Heart left ventricle (tissue), 16 donors: ENCODE measurements around the gene CUX1. TPM values are rescaled to one million over a fixed set of nuclear protein-coding genes. Genes with fewer than 3 reads are reported as not detected.

Source experiments
- ATAC-seq, 4 donors: fragments of 200-7000 bp; cut with Tn5 transposase; one replicate each; pipeline ENCODE4 v1.9.1; 2020 to 2022; ENCODE audit warnings: moderate library complexity in 4 of 4, mild to moderate bottlenecking in 3 of 4, moderate number of reproducible peaks in 1 of 4
- DNase-seq, 5 donors: peaks; one replicate each; pipeline ENCODE4 v3.0.0-alpha.2; 2020
- H3K27ac ChIP-seq, 12 donors: fragments of 200-600 bp; sonication (generic) in 4 of 12; one replicate each; pipeline versions ENCODE4 v1.5.0 to v1.8.0; 2016 to 2022; ENCODE audit warnings: mild to moderate bottlenecking in 2 of 12
- H3K27me3 ChIP-seq, 9 donors: fragments of 200-600 bp; sonication (generic) in 2 of 9; one replicate each; pipeline versions ENCODE4 v1.5.1 to v1.8.0; 2016 to 2022; ENCODE audit warnings: mild to moderate bottlenecking in 3 of 9
- H3K36me3 ChIP-seq, 9 donors: fragments of 200-600 bp; sonication (generic) in 2 of 9; one replicate each; pipeline versions ENCODE4 v1.5.0 to v1.8.0; 2018 to 2022; ENCODE audit warnings: mild to moderate bottlenecking in 2 of 9
- H3K4me1 ChIP-seq, 12 donors: fragments of 200-600 bp; sonication (generic) in 4 of 12; one replicate each; pipeline versions ENCODE4 v1.5.0 to v1.8.0; 2016 to 2022; ENCODE audit warnings: mild to moderate bottlenecking in 3 of 12
- H3K4me3 ChIP-seq, 12 donors: fragments of 200-600 bp; sonication (generic) in 4 of 12; one replicate each; pipeline versions ENCODE4 v1.5.0 to v1.8.0; 2017 to 2022; ENCODE audit warnings: mild to moderate bottlenecking in 9 of 12, moderate library complexity in 4 of 12
- H3K9me3 ChIP-seq, 12 donors: fragments of 200-600 bp; sonication (generic) in 4 of 12; one replicate each; pipeline versions ENCODE4 v1.5.0 to v1.8.0; 2016 to 2022; ENCODE audit warnings: mild to moderate bottlenecking in 1 of 12
- POLR2A ChIP-seq, 2 donors: fragments of 450-650 bp; IDR thresholded peaks; one replicate each; pipeline ENCODE4 v1.6.1; 2017; ENCODE audit warnings: antibody characterized with exemption in 2 of 2, mild to moderate bottlenecking in 2 of 2, moderate library complexity in 2 of 2
- WGBS, 4 donors: extraction: QIAGEN DNeasy Blood & Tissue Kit in 2 of 4; methylation state at CpG; one replicate each; pipeline versions ENCODE4 v1.1.5 to v1.1.7; 2013 to 2018; 5-methylcytosine and 5-hydroxymethylcytosine counted together
- intact Hi-C, 10 donors: fragments of 100-400 bp; cut with DNase I; formaldehyde crosslinking; loops; one replicate each; pipeline versions ENCODE4 v1.11.1 to v1.14.2; 2022
- polyA plus RNA-seq, 2 donors: library from polyadenylated mRNA; stranded (reverse); fragments of 200-250 nt; gene quantifications; one replicate each; pipeline ENCODE4 v1.2.3, GENCODE V29; 2013
- total RNA-seq, 9 donors: library from RNA; depleted of rRNA in 2 of 9; stranded (reverse); fragments of >200 nt in 2 of 9; fragmentation: NEBNext Ultra II Directional in 3 of 9; extraction: Animal tissue kit (Norgen Biotek cat#: 25700) in 3 of 9; gene quantifications; one replicate each; pipeline versions ENCODE4 v1.1.0 to v1.2.4, GENCODE V29; 2016 to 2023
- TF ChIP-seq, protein P1 (sequence below), 12 donors: fragments of 200-600 bp; sonication (generic) in 4 of 12; IDR thresholded peaks; one replicate each; pipeline versions ENCODE4 v1.5.0 to v1.8.0; 2018 to 2022; ENCODE audit warnings: antibody characterized with exemption in 12 of 12, mild to moderate bottlenecking in 5 of 12
- donor health status: ischemic (EF 13 %, LVEDD 7.1; RV severe dilation, severe dysfunction).
- donor health status: healthy with polysubstance abuse.
- donor health status: DM: no; HTN: yes; CAD: no.
- donor health status: DM: no; HTN: no; CAD: no.
- donor health status: ischemic (EF 25% LVEDD 6.9; RV normal size, moderate dysfunction).
- donor health status: ischemic (EF 25% LVEDD 5.7; RV mildly dilated, moderate dysfunction).
- donor health status: healthy.
- donor health status: DM: yes; HTN: yes; CAD: no.
- donor health status: ischemic (EF 35%, LVEDD 5.7; RV mildly dilated, moderate dysfunction).
- donor health status: nonischemic (EF 11% LVEDD 7.7; RV severe dilation, severe dysfunction).
- donor health status: DM: yes; HTN: yes; CAD: no.
- donor health status: PGD.
- donor health status: ischemic (EF 29% LVEDD 5.4; RV normal size, mild dysfunction).
- donor health status: nonischemic (EF 23%, LVEDD 6.1; RV moderate dilation, normal function).

The CUX1 gene
- total and polyA plus RNA-seq, 11 donors = 51.9 to 173 (median 122) TPM

DNA sequence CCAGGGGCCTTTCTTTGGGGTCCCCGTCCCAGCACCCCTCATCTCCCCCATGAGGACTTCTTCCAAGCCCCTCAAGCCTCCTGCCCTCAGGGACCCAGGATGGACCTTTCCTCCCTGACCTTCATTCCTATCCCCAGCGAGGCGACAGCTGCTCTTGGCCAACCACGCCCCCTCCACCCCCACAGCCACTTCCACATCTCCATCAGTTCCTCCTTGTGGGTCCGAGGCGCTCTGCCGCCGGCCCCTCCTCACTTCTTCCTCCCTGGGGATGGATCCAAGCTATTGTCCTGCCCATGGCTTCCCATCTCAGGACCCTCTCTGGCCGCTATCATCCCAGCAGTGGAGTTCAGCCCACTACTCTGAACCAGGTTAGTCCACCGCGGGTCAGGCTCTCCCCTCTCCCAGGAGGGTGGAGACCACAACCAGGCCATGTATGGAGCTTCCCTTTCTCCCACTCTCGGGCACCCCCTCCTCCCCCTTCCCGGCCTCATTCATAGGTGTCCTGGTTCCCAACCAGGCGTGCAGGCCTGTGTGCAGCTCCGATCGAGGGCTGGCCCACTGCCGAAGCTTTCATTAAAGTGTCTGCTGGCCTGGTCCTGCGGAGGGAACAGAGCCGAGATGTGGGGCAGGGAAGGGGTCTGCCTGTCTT, 467.6 kb downstream of the CUX1 start:
- intact Hi-C loops = no loop called here
- 40 to 55% (median 44%) methylated on average over 19 of the region's 19 CpGs for WGBS, 4 donors
- DNase-seq (peak; percentile 66 to 80 (median 75)), ATAC-seq (peak in 3 of 4 donors; percentile 4 to 45 (median 6))
- peaks cover 7 to 42% (median 24%) of the 10 kb centered on the region in 12 donors for H3K4me1 ChIP-seq
- H3K27me3 ChIP-seq = no peaks in the 10 kb centered on the region
- TF ChIP-seq POLR2A (IDR thresholded peaks at IDR 0.05) = no peak
- TF ChIP-seq, protein P1, sequence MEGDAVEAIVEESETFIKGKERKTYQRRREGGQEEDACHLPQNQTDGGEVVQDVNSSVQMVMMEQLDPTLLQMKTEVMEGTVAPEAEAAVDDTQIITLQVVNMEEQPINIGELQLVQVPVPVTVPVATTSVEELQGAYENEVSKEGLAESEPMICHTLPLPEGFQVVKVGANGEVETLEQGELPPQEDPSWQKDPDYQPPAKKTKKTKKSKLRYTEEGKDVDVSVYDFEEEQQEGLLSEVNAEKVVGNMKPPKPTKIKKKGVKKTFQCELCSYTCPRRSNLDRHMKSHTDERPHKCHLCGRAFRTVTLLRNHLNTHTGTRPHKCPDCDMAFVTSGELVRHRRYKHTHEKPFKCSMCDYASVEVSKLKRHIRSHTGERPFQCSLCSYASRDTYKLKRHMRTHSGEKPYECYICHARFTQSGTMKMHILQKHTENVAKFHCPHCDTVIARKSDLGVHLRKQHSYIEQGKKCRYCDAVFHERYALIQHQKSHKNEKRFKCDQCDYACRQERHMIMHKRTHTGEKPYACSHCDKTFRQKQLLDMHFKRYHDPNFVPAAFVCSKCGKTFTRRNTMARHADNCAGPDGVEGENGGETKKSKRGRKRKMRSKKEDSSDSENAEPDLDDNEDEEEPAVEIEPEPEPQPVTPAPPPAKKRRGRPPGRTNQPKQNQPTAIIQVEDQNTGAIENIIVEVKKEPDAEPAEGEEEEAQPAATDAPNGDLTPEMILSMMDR (IDR thresholded peaks at IDR 0.05) = no peak
- H3K27ac ChIP-seq = peak overlapping the region in 8 of 12 donors; percentile 87 to 97 (median 95)
- no peaks in the 10 kb centered on the region for H3K36me3 ChIP-seq
- H3K4me3 ChIP-seq = peak overlapping the region in 7 of 12 donors; percentile 14 to 95 (median 82)
- no peaks in the 10 kb centered on the region for H3K9me3 ChIP-seq

DNA sequence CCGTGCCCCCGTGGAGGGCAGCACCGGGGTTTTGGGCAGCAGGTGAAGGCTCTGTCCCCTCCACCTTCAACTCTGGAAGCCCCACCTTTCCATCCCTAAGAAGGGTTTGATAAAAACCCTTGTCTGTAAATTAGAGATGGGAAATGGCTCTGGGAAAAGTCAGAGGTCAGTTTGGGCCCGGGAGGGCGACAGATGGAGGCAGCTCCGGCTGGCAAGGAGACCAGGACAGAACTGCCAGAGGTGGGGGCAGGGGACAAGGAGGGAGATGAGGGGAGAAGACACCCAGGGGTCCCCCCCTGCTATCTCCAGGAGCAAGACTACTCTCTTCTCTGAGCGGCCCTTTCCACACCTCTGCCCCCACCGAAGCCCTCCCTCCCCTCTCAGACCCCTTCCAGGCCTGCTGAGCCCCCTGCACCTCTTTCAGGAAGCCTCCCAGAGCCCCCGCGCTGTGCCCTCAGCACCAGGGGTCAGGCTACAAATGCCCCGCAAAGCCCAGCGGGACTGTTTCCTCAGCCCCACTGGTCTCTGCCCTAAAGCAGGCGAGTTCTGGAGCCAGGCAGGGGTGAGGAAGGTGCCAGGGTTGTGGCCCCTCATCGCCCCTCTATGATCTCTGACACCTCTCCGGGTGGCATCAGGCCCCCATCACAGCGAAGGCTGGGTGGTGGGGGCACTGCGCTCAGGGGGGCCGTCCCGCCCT, 468.3 kb downstream of the CUX1 start:
- Histone ChIP-seq H3K36me3 (no peaks in the 10 kb centered on the region), H3K27ac (peak overlapping the region in 11 of 12 donors; percentile 68 to 97 (median 90)), H3K4me1 (peaks cover 7 to 42% (median 24%) of the 10 kb centered on the region in 12 donors), H3K9me3 (no peaks in the 10 kb centered on the region), H3K27me3 (no peaks in the 10 kb centered on the region), H3K4me3 (peak overlapping the region; percentile 19 to 95 (median 80))
- DNase-seq (no peak), ATAC-seq (peak in 1 of 4 donors; percentile 5)
- 27 to 54% (median 33%) methylated on average over 14 to 19 of the region's 19 CpGs for WGBS, 4 donors
- intact Hi-C loops = loop anchor here in 1 of 10 donors (2.0 kb wide), 1 partner anchor 105 kb away; no protein-coding TSS in a partner anchor
- no peak for TF ChIP-seq POLR2A (IDR thresholded peaks at IDR 0.05)
- TF ChIP-seq, protein P1 (IDR thresholded peaks at IDR 0.05) = peak in 1 of 12 donors; percentile 9

GRCh38 chr7:102286237-102287110, 469.0 kb downstream of the CUX1 start, which contains the start of gene SH2B2:
TSS of gene SH2B2 (plus strand) at chr7:102286868. CDS start at chr7:102300551, 13,683 bp downstream.
- Histone ChIP-seq H3K27me3 (no peaks in the 10 kb centered on the region), H3K27ac (peak within 1 kb of the TSS; percentile 68 to 97 (median 90)), H3K36me3 (no peaks in the 10 kb centered on the region), H3K9me3 (no peaks in the 10 kb centered on the region), H3K4me1 (peaks cover 7 to 42% (median 24%) of the 10 kb centered on the region in 12 donors), H3K4me3 (peak within 1 kb of the TSS; percentile 67 to 95 (median 81))
- intact Hi-C loops = loop anchor here in 1 of 10 donors (2.0 kb wide), 1 partner anchor 104 kb away; no protein-coding TSS in a partner anchor
- TF ChIP-seq POLR2A (IDR thresholded peaks at IDR 0.05) = peak in 1 of 2 donors; percentile 72
- TF ChIP-seq, protein P1 (IDR thresholded peaks at IDR 0.05) = peak in 2 of 12 donors; percentile 10 to 14
- WGBS, 4 donors = 0 to 1% (median 1%) methylated on average over 8 to 113 of the region's 116 CpGs
- ATAC-seq (peak; percentile 39 to 76 (median 72)), DNase-seq (peak; percentile 67 to 85 (median 79))
